ENCODE data around the gene CRACR2A. TPM values are rescaled to one million over a fixed set of nuclear protein-coding genes. Genes with fewer than 3 reads are reported as not detected.

The CRACR2A gene
- total RNA-seq, 6 experiments from 2014 or later = 0.43 to 1.5 (median 0.91) TPM

DNA sequence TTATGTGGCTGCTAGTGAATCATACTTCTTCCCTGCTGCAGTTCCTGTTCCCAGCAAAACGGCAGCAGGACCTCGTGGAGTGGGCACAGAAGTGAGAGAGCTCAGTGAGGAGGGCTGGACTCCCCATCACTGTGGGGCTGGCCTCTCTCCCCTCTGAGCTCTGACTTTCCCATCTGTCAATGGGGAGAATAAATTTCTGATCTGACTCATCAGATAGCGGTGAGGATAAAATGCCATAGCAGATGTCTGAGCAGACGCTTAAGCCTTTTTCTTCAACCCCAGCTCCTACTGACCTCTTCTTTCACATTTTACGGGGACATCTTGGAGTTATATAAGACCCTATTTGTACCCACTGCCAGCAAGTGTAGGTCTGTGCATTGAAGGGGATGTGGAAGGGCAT, 116.6 kb downstream of the CRACR2A start:
- Histone ChIP-seq H3K27ac (no peak overlapping the region), H3K9me3 (no peaks in the 10 kb centered on the region), H3K4me3 (no peak overlapping the region), H3K27me3 (no peaks in the 10 kb centered on the region), H3K36me3 (no peaks in the 10 kb centered on the region), H3K4me1 (no peaks in the 10 kb centered on the region)
- intact Hi-C loops (cut with DNase I) = no loop called here
- DNase-seq (no peak), ATAC-seq (no peak)
- WGBS (ENCODE audit: insufficient coverage, low coverage, low lambda C conversion rate, missing lambda C conversion rate) = 90% methylated on average over 3 of the region's 5 CpGs
- TF ChIP-seq, protein P1, sequence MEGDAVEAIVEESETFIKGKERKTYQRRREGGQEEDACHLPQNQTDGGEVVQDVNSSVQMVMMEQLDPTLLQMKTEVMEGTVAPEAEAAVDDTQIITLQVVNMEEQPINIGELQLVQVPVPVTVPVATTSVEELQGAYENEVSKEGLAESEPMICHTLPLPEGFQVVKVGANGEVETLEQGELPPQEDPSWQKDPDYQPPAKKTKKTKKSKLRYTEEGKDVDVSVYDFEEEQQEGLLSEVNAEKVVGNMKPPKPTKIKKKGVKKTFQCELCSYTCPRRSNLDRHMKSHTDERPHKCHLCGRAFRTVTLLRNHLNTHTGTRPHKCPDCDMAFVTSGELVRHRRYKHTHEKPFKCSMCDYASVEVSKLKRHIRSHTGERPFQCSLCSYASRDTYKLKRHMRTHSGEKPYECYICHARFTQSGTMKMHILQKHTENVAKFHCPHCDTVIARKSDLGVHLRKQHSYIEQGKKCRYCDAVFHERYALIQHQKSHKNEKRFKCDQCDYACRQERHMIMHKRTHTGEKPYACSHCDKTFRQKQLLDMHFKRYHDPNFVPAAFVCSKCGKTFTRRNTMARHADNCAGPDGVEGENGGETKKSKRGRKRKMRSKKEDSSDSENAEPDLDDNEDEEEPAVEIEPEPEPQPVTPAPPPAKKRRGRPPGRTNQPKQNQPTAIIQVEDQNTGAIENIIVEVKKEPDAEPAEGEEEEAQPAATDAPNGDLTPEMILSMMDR (IDR thresholded peaks at IDR 0.05) = no peak
- TF ChIP-seq POLR2A (IDR thresholded peaks at IDR 0.05) = no peak

DNA sequence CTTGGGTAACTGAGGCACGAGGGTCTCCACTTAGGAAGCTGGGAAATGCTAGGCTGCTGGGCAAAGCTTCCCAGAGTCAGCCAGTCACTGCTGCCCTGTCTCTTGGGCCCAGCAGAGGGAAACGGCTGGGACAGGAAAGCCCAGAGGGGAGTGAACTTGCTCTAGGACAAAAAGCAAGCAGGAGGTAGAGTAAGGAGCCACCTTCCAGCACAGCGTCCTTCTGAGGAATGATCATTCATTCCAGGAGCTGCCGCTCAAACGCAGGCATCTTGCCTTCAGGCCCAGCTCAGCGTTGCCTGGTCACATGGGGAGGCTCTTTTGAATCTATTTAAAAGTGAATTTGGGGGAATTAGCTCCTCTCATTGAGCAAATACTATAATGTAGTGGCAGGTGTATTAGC, 118.6 kb downstream of the CRACR2A start:
- DNase-seq (no peak), ATAC-seq (no peak)
- no peak overlapping the region for H3K27ac ChIP-seq
- no peak overlapping the region for H3K4me3 ChIP-seq
- 80% methylated on average over 1 of the region's 6 CpGs for WGBS (ENCODE audit: insufficient coverage, low coverage, low lambda C conversion rate, missing lambda C conversion rate)
- H3K4me1 ChIP-seq = no peaks in the 10 kb centered on the region
- H3K36me3 ChIP-seq = no peaks in the 10 kb centered on the region
- H3K9me3 ChIP-seq = no peaks in the 10 kb centered on the region
- TF ChIP-seq, protein P1 (IDR thresholded peaks at IDR 0.05) = no peak
- no peak for TF ChIP-seq POLR2A (IDR thresholded peaks at IDR 0.05)
- intact Hi-C loops (cut with DNase I) = no loop called here
- no peaks in the 10 kb centered on the region for H3K27me3 ChIP-seq

DNA sequence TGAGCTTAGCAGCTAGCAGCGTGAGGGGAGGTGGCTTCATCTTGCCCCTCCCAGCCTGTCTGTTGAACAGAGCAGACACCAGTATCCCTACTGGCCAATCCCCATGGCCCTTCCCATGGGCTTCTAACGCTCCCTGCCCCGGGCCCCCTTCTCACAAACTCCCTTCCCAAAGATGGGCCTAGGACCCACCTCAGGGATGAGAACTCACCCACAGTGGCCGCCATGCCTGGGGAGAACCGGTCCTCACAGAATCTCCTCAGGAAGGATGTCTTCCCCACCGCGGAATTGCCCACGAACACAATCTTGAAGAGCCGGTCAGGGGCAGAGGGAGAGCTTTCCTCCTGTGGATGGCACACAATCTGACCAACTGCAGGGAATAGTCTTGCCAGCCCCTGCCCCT, 119.5 kb downstream of the CRACR2A start:
- H3K27me3 ChIP-seq = no peaks in the 10 kb centered on the region
- WGBS (ENCODE audit: insufficient coverage, low coverage, low lambda C conversion rate, missing lambda C conversion rate) = 100% methylated on average over 4 of the region's 9 CpGs
- H3K27ac ChIP-seq = no peak overlapping the region
- H3K36me3 ChIP-seq = no peaks in the 10 kb centered on the region
- TF ChIP-seq, protein P1 (IDR thresholded peaks at IDR 0.05) = no peak
- no peak for TF ChIP-seq POLR2A (IDR thresholded peaks at IDR 0.05)
- H3K9me3 ChIP-seq = no peaks in the 10 kb centered on the region
- intact Hi-C loops (cut with DNase I) = no loop called here
- H3K4me3 ChIP-seq = no peak overlapping the region
- ATAC-seq = no peak
- H3K4me1 ChIP-seq = no peaks in the 10 kb centered on the region
- DNase-seq = no peak

DNA sequence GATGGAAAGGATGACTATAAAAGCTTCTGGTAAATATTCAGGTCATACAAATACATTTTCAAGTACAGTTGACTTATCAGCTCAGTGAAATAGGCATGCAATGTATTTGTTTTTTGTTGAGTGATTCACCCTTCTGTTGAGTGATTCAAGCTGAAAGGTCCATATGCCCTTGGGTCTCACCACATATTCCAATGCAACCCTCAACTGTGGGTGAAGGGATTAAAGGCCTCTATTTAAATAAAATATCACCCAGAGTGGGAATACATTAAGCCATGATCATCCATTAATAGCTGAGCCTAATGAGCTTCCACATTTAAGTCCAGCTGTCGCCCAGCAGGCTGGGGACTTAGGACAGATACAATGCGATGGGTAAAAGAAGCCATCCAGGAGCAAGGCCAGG, 120.2 kb downstream of the CRACR2A start:
- no peaks in the 10 kb centered on the region for H3K9me3 ChIP-seq
- H3K27me3 ChIP-seq = no peaks in the 10 kb centered on the region
- no peak overlapping the region for H3K4me3 ChIP-seq
- ATAC-seq (no peak), DNase-seq (no peak)
- TF ChIP-seq, protein P1 (IDR thresholded peaks at IDR 0.05) = no peak
- TF ChIP-seq POLR2A (IDR thresholded peaks at IDR 0.05) = no peak
- H3K36me3 ChIP-seq = no peaks in the 10 kb centered on the region
- WGBS (ENCODE audit: insufficient coverage, low coverage, low lambda C conversion rate, missing lambda C conversion rate) = 100% methylated on average over 1 of the region's 2 CpGs
- no peak overlapping the region for H3K27ac ChIP-seq
- intact Hi-C loops (cut with DNase I) = no loop called here
- H3K4me1 ChIP-seq = no peaks in the 10 kb centered on the region

DNA sequence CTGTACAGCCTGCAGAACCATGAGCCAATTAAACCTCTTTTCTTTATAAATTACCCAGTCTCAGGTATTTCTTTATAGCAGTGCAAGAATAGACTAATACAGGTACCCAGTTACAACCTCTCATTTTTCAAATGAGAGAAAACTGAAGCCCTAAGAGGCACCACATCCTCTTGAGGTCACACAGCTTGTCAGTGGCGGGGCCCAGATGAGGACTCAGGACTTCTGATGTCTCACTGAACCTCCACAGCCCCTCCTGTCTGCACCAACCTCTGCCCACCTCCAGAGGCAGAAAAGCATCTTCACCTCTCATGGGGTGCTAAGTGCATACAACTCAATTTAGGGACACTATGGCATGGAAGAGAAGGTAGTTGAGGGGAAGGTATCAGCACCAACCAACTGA, 120.7 kb downstream of the CRACR2A start:
- Histone ChIP-seq H3K9me3 (no peaks in the 10 kb centered on the region), H3K27me3 (no peaks in the 10 kb centered on the region), H3K4me3 (no peak overlapping the region), H3K27ac (no peak overlapping the region), H3K36me3 (no peaks in the 10 kb centered on the region), H3K4me1 (no peaks in the 10 kb centered on the region)
- ATAC-seq (no peak), DNase-seq (no peak)
- no peak for TF ChIP-seq POLR2A (IDR thresholded peaks at IDR 0.05)
- TF ChIP-seq, protein P1 (IDR thresholded peaks at IDR 0.05) = no peak
- intact Hi-C loops (cut with DNase I) = no loop called here
- 100% methylated on average over 1 of the region's 1 CpG for WGBS (ENCODE audit: insufficient coverage, low coverage, low lambda C conversion rate, missing lambda C conversion rate)

Measured in right lobe of liver (tissue), 6 donors.